Left ventricle myocardium inferior (tissue), 1 donor: ENCODE results near the gene KIAA1217. TPM values are rescaled to one million over a fixed set of nuclear protein-coding genes. Genes with fewer than 3 reads are reported as not detected.
A peak's percentile ranks its signal among the peaks of the same experiment; 100 is the strongest.
"Not testable (repeated sequence)": the region's sequence is repeated elsewhere in the genome, so short reads cannot be mapped to it uniquely, and the experiment has no call there.

Source experiments
- DNase-seq: peaks from one replicate; pipeline ENCODE4 v3.0.0-alpha.2; 2020
- H3K27ac ChIP-seq: fragments of 200-600 bp; replicated peaks from 2 replicates; pipeline ENCODE4 v1.8.0; 2021
- H3K27me3 ChIP-seq: fragments of 200-600 bp; 2 replicates; pipeline ENCODE4 v1.8.0; 2021; ENCODE audit warnings: low read depth
- H3K36me3 ChIP-seq: fragments of 200-600 bp; 2 replicates; pipeline ENCODE4 v1.8.0; 2021
- H3K4me1 ChIP-seq: fragments of 200-600 bp; 2 replicates; pipeline ENCODE4 v1.8.0; 2021
- H3K4me3 ChIP-seq: fragments of 200-600 bp; 2 replicates; pipeline ENCODE4 v1.8.0; 2021; ENCODE audit warnings: mild to moderate bottlenecking, moderate library complexity
- H3K9me3 ChIP-seq: fragments of 200-600 bp; replicated peaks from 2 replicates; pipeline ENCODE4 v1.8.0; 2021
- CTCF ChIP-seq: fragments of 200-600 bp; IDR thresholded peaks from 2 replicates; pipeline ENCODE4 v1.8.0; 2021; ENCODE audit warnings: antibody characterized with exemption, mild to moderate bottlenecking, borderline replicate concordance
- intact Hi-C: fragments of 100-400 bp; cut with micrococcal nuclease; formaldehyde crosslinking; loops from one replicate; pipeline ENCODE4 v1.11.0; 2022
- total RNA-seq: library from RNA; stranded (reverse); fragmentation: NEBNext Ultra II Directional; extraction: Animal tissue kit (Norgen Biotek cat#: 25700); gene quantifications from one replicate; pipeline ENCODE4 v1.2.1, GENCODE V29; 2021
- donor health status: DM: no; HTN: yes; CAD: no; lungs with severe emphysema.

The KIAA1217 gene
- total RNA-seq, 1 donor from 2014 or later = 30.2 TPM

GRCh38 chr10:24334279-24334939, 125.5 kb downstream of the KIAA1217 start:
- H3K36me3 ChIP-seq = no peaks in the 10 kb centered on the region
- TF ChIP-seq CTCF = no peak
- no peak for DNase-seq
- intact Hi-C loops = no loop called here
- H3K27me3 ChIP-seq = no peaks in the 10 kb centered on the region
- H3K4me3 ChIP-seq = no peak overlapping the region
- no peaks in the 10 kb centered on the region for H3K9me3 ChIP-seq
- H3K4me1 ChIP-seq = peaks cover 58% of the 10 kb centered on the region
- H3K27ac ChIP-seq = no peak overlapping the region

GRCh38 chr10:24337723-24338122, 128.8 kb downstream of the KIAA1217 start:
- Histone ChIP-seq H3K27ac (peak overlapping the region; percentile 51), H3K4me1 (peaks cover 59% of the 10 kb centered on the region)
- H3K36me3 ChIP-seq, H3K9me3 ChIP-seq, intact Hi-C loops, H3K4me3 ChIP-seq, DNase-seq, H3K27me3 ChIP-seq: not testable (repeated sequence)

- Histone ChIP-seq H3K36me3 (no peaks in the 10 kb centered on the region), H3K9me3 (no peaks in the 10 kb centered on the region), H3K4me1 (peaks cover 59% of the 10 kb centered on the region), H3K4me3 (no peak overlapping the region), H3K27me3 (no peaks in the 10 kb centered on the region), H3K27ac (no peak overlapping the region)
- intact Hi-C loops = no loop called here
- no peak for DNase-seq
- TF ChIP-seq CTCF = no peak
These were observed 130.4 kb downstream of the KIAA1217 start for GRCh38 chr10:24339387-24339786.

- no peaks in the 10 kb centered on the region for H3K27me3 ChIP-seq
- H3K9me3 ChIP-seq = no peaks in the 10 kb centered on the region
- intact Hi-C loops = no loop called here
- no peaks in the 10 kb centered on the region for H3K36me3 ChIP-seq
- H3K4me1 ChIP-seq = peaks cover 63% of the 10 kb centered on the region
- DNase-seq = no peak
- no peak overlapping the region for H3K4me3 ChIP-seq
- no peak overlapping the region for H3K27ac ChIP-seq
- TF ChIP-seq CTCF = no peak
These were observed 131.5 kb downstream of the KIAA1217 start for GRCh38 chr10:24340446-24340845.

GRCh38 chr10:24340883-24341282, 131.9 kb downstream of the KIAA1217 start:
- no peak for DNase-seq
- H3K9me3 ChIP-seq = no peaks in the 10 kb centered on the region
- peaks cover 65% of the 10 kb centered on the region for H3K4me1 ChIP-seq
- H3K27ac ChIP-seq = peak overlapping the region; percentile 25
- TF ChIP-seq CTCF = no peak
- intact Hi-C loops = no loop called here
- no peaks in the 10 kb centered on the region for H3K27me3 ChIP-seq
- H3K4me3 ChIP-seq = peak overlapping the region; percentile 15
- H3K36me3 ChIP-seq = no peaks in the 10 kb centered on the region

- no peak for DNase-seq
- no peaks in the 10 kb centered on the region for H3K27me3 ChIP-seq
- no peak for TF ChIP-seq CTCF
- intact Hi-C loops = no loop called here
- H3K9me3 ChIP-seq = no peaks in the 10 kb centered on the region
- H3K4me3 ChIP-seq = peak overlapping the region; percentile 15
- H3K4me1 ChIP-seq = peaks cover 65% of the 10 kb centered on the region
- no peaks in the 10 kb centered on the region for H3K36me3 ChIP-seq
- H3K27ac ChIP-seq = peak overlapping the region; percentile 25
These were observed 132.4 kb downstream of the KIAA1217 start for GRCh38 chr10:24341371-24341770.
